ENCODE measurements around the gene TMCC1. TPM values are rescaled to one million over a fixed set of nuclear protein-coding genes. Genes with fewer than 3 reads are reported as not detected.

Gene TMCC1
- total and polyA plus RNA-seq, 2 donors (not counting 3 experiments of a cell fraction or from before 2014, with no cell fraction given) = 17.4 to 38.4 TPM

- no peaks in the 10 kb centered on the region for H3K27me3 ChIP-seq (ENCODE audit: control insufficient read depth in 2 of 2, insufficient read depth in 2 of 2, low read length in 2 of 2)
- ChIA-PET CTCF (no interaction called here), POLR2A (no interaction called here)
Observed at GRCh38 chr3:129840707-129841360, 52.7 kb downstream of the TMCC1 start.

More at GRCh38 chr3:129840707-129841360, 52.7 kb downstream of the TMCC1 start:
- DNase-seq (ENCODE audit: low read depth, low spot score) = no peak
- Histone ChIP-seq H4K20me1 (replicated peaks; ENCODE audit: control insufficient read depth, extremely low read depth, insufficient read depth, low read length) (no peaks in the 10 kb centered on the region), H3K4me2 (ENCODE audit: insufficient read depth, low read length) (no peak overlapping the region), H3K9me1 (replicated peaks; ENCODE audit: control insufficient read depth, extremely low read depth, insufficient read depth, low read length) (no peaks in the 10 kb centered on the region), H3K4me1 (ENCODE audit: control insufficient read depth, extremely low read depth, insufficient read depth, low read length) (no peaks in the 10 kb centered on the region), H3K27ac (ENCODE audit: insufficient read depth, low read depth, low read length) (no peak overlapping the region), H3K36me3 (ENCODE audit: control insufficient read depth in 2 of 2, extremely low read depth in 1 of 2, insufficient read depth in 2 of 2, low read length in 2 of 2) (no peaks in the 10 kb centered on the region), H3K9ac (replicated peaks; ENCODE audit: extremely low read depth, insufficient read depth, low read length) (no peak overlapping the region), H2AFZ (ENCODE audit: low read depth, low read length) (no peak overlapping the region), H3K9me3 (replicated peaks; ENCODE audit: control insufficient read depth, insufficient read depth, low read length) (no peaks in the 10 kb centered on the region), H3K79me2 (ENCODE audit: control insufficient read depth, insufficient read depth, low read length) (peaks cover 2% of the 10 kb centered on the region), H3K4me3 (replicated peaks in 1 of 3; ENCODE audit: insufficient read depth in 1 of 3, low read depth in 1 of 3, low read length in 3 of 3) (no peak overlapping the region)
- intact Hi-C loops (cut with micrococcal nuclease) = loop anchor here (5.0 kb wide), 1 partner anchor 256 kb away; no protein-coding TSS in a partner anchor
- BruUV-seq (replicated peaks) = no TSS peak
- dilution Hi-C loops (cut with MboI; ENCODE audit: extremely low pct_ligation_motif_present, low sequenced_read_pairs) = loop anchor here (25.0 kb wide), 1 partner anchor 179 kb away; no protein-coding TSS in a partner anchor
- no peak for TF ChIP-seq CTCF (IDR thresholded peaks at IDR 0.05; ENCODE audit: extremely low read depth in 1 of 2, insufficient read depth in 1 of 2, low read depth in 1 of 2, low read length in 2 of 2)
- TF ChIP-seq POLR2AphosphoS5 (IDR thresholded peaks at IDR 0.05; ENCODE audit: insufficient read depth, low read depth, low read length) = no peak
- TF ChIP-seq MYC (IDR thresholded peaks at IDR 0.05; ENCODE audit: low read depth, low read length) = no peak
- no peak for TF ChIP-seq JUN (IDR thresholded peaks at IDR 0.05; ENCODE audit: borderline replicate concordance, insufficient read depth, insufficient read length, low read depth)
- no peak for TF ChIP-seq EZH2 (IDR thresholded peaks at IDR 0.05; ENCODE audit: borderline replicate concordance, low read depth, low read length, severe bottlenecking)
- TF ChIP-seq FOS (IDR thresholded peaks at IDR 0.05; ENCODE audit: borderline replicate concordance, insufficient read depth, low read length) = no peak
- no peak for TF ChIP-seq POLR2A (IDR thresholded peaks at IDR 0.05; ENCODE audit: low read depth, low read length)
- TF ChIP-seq GATA2 (IDR thresholded peaks at IDR 0.05; ENCODE audit: insufficient read depth, insufficient read length, low read depth, low read length) = no peak
- TF ChIP-seq MAX (IDR thresholded peaks at IDR 0.05; ENCODE audit: insufficient read depth, insufficient read length) = no peak
- FAIRE-seq = no peak
